Fibroblast of skin of left quadriceps (primary cell): ENCODE data around the gene GATAD2A.
A peak's percentile ranks its signal among the peaks of the same experiment; 100 is the strongest.
"Not testable (repeated sequence)": the region's sequence is repeated elsewhere in the genome, so short reads cannot be mapped to it uniquely, and the experiment has no call there.

Experiments
- DNase-seq, 2 experiments: peaks; one replicate each; pipeline ENCODE4 v3.0.0-alpha.2; 2013; ENCODE audit warnings: low read depth in 2 of 2

GATAD2A gene, protein sequence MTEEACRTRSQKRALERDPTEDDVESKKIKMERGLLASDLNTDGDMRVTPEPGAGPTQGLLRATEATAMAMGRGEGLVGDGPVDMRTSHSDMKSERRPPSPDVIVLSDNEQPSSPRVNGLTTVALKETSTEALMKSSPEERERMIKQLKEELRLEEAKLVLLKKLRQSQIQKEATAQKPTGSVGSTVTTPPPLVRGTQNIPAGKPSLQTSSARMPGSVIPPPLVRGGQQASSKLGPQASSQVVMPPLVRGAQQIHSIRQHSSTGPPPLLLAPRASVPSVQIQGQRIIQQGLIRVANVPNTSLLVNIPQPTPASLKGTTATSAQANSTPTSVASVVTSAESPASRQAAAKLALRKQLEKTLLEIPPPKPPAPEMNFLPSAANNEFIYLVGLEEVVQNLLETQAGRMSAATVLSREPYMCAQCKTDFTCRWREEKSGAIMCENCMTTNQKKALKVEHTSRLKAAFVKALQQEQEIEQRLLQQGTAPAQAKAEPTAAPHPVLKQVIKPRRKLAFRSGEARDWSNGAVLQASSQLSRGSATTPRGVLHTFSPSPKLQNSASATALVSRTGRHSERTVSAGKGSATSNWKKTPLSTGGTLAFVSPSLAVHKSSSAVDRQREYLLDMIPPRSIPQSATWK

DNA sequence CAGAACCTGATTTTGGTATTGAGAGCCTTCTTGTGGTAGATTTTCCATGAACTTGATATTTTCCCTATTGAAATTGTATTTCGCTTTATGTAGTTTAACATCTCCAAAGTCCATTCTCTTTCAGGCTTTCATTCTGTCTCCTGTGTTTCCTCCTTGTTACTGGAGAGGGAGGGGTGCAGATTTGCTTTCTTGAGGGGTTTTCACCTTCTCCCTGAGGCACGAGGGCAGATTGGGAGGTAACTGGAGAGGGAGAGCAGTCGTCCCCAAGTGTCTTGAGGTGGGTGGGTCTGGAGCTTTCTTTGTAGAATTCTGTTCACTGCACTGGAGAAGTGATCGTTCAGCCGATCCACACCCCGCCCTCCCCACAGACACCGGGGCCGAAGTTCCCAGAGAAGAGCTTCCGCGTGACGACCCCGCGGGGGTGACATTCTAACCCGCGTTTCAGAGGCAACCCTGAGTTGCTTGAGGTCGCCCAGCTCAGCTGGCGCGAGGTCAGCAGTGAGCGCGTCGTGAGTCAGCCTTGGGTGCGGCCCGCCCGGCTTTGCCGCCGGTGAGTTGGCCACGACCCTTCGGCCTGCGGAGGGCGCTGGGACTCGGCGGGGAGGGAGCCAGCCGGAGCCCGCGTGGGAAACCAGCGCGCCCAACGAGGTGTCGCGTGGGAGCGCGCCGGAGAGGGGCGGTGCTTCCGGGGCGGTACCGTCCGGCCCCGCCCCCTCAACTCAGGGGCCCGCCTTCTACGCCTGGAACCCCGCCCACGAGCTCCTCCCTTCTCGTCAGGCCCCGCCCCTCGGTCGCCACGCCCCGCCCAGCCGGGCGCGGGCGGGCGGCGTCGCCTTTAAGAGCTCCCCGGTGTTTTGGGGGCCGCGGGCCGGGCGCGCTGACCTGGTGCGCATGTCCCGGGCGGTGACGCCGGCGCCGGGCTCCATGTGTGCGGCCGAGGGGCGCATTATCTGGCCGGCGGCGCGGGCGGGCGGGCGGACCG, at the start of gene GATAD2A:
GATAD2A (plus strand) TSS at position 797 of the 982 bp plus-strand sequence. CDS start 59,671 bp downstream, outside the sequence.
- peak; percentile 87 to 88 for DNase-seq

DNA sequence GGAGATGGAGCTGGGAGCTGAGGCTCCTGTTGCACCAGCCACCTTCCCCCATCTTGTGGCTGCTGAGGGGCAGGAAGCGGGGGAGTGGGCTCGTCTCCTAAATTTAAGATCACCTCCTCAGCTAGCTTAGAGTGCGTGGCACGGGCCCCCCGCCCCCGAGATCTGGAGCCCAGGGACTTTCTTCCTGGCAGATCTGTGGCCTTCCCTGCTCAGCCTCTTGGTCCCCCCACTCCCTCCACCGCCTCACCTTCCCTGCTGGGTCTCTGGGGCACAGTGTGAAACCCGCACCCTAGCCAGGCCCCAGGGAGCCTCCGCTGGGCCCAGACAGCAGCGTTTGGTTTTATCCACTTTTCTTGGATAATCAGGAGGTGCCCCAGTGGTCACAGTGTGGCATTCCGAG, 49.0 kb upstream of the GATAD2A start:
- no peak for DNase-seq

DNA sequence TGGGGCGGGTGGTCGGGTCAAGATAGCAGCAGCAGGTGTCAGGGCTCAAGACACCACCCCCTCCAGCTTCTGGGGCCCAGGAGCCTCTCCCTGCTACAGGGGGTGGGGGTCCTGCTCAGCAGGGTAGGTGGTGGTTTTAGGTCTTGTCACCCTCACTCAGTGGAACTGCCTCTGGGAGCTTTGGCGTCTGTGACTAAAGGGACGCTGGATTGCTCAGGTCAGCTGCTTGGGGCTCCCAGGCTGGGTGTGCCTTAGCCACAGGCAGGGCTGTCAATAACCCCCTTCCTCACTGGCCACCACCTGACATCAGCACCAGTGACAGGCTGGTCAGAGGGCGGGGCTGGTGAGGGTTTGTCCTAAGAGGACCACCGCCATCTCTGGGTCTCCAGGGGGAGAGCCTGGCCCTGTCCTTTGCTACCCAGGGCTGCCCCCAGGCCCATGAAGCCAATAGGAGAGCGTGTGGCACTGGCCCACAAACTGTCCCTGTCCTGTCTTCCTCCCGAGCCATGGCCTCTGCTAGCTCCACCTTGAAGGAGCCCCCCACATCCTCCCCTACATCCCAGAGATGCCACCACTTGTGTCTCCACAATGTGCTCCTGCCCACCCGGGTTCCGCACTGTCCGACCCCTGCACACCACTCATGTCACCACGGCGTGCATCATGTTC, 48.4 kb upstream of the GATAD2A start:
- no peak for DNase-seq

DNA sequence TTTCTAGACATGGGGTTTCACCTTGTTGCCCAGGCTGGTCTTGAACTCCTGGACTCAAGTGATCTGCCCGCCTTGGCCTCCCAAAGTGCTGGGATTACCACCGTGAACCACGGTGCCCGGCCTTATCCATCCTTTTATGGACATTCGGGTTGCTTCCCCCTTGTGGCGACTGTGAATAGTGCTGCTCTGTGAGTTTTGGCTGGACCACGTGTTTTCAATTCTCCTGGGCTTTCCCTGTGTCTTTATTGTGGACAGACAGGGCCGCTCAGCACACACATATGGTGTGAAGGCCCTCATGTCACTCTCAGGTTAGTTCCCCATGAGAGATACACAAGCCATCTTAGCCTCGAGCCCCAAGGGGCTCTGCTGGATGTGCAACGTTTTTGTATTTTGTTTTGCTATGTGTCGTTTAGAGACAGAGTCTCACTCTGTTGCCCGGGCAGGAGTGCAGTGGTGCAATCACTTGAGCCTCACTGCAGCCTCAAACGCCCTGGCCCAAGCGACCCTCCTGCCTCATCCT, 44.3 kb upstream of the GATAD2A start:
- DNase-seq, result peak; percentile 66 to 74

DNA sequence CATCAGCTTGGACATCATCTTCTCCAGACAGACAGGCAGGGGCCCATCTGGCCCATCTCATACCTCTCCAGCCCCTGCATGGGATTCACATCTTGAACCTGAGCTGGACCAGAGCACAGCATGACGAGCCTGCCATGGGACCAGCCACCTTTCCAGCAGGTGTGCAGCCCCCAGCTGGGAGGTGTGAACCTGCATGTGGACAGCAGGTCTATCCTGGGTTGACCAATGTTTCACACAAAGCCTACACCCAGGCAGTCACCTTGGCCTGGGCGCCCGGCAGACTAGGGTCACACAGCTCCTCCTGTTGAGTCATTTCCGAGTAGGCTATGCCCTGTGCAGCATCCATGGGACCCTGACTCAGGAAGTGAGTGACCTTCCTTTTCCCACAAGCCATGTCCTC, 43.4 kb upstream of the GATAD2A start:
- DNase-seq, result no peak

DNA sequence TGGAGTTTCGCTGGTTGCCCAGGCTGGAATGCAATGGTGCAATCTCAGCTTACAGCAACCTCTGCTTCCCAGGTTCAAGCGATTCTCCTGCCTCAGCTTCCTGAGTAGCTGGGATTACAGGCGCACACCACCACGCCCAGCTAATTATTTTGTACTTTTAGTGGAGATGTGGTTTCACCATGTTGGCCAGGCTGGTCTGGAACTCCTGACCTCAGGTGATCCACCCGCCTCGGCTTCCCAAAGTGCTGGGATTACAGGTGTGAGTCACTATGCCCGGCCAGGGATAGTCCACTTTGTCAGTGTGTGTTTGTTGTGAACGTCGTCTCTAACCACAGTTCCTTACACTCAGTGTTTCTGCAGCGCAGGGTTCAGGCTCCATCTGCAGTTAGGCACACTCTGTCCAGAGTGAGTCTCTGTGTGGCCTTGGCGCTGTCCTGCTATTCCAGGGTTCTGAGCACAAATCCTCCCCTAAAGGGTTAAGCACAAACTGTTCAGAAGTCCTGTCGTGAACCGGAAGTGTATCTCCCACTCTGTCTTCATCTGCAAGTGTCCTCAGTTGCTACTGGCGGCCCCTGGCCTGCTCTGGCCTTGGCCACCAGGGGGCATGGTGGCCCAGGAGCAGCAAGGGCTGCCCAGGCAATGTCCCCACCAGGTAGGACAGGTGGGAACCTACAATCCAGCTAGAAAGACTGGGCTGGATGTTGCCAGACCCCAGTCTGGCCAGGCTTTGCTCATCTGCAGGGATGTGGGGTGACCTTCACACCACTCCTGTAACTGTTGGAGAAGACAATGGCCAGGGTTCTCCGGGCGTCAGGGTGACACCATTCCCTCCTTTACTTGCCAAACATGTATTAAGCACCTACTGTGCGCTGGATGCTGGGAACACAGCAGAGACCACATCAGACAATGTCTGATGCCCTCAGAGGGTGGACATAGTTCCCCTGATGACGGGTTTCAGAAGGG, 38.8 kb upstream of the GATAD2A start:
- peak; percentile 13 to 20 for DNase-seq

DNA sequence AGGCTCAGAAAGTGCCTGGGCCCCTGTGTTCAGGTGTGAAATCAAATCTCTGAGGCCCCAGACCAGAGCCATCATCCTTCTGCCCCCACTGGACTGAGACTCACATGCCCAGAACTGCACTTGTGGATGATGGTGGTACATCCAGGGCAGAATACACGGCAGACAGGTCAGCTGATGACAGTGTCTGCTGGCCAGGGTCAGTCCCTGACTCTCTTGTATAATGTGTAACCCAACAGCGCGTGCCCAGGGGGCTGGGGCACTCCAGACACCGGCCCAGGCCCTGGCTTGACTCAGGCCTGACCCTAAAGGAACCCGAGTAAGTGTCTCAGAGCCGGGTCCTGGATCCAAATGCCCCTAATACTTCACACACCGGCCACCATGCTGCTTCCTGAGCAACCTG, 37.4 kb upstream of the GATAD2A start:
- no peak for DNase-seq

DNA sequence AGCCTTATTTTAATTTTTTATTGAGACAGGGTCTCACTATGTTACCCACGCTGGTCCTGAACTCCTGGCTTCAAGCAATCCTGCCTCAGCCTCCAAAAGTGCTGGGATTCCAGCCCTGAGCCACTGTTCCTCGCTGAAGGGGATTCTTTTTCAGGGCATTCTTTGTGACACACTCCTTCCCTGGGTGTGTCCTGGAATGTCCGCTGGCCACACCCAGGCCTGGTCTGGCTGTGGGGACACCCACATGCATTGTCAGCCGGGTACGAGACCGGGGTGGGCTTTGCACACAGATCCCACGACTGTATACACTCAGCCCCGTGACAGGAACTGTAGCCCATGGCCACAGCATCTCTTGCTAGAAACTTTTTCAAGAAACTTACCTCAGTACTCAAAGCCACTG, 34.4 kb upstream of the GATAD2A start:
- no peak for DNase-seq

DNA sequence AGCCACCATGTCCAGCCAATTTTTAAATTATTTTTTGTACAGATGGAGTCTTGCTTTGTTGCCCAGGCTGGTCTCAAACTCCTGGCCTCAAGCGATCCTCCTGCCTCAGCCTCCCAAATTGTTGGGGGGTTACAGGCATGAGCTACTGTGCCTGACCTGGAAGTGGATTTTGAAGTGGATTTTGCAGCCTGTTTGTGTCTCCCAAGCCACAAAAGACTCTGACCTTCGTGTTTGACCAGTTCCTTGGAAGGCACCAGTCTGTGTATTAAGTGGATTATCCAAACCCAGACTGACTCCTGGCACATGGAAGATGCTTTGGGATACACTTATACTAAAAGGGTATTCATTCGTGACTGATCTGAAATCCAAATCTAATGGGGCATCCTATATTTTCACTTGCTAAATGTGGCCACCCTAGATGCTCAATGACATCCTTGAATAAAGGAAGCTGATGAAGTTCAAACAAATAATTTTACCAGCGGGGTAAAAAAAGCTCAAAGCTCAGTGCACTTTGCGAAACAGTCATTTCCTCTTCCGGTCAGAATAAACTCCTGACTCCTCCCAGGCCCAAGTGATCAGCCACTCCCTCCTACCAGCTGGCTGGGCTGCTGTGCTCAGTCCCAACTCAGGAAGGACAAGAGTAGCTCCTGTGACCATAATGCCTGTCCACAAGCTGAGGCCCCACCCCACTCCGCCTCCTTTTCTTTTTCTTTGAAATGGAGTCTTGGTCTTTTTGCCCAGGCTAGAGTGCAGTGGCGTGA, 32.6 kb upstream of the GATAD2A start:
- no peak for DNase-seq

DNA sequence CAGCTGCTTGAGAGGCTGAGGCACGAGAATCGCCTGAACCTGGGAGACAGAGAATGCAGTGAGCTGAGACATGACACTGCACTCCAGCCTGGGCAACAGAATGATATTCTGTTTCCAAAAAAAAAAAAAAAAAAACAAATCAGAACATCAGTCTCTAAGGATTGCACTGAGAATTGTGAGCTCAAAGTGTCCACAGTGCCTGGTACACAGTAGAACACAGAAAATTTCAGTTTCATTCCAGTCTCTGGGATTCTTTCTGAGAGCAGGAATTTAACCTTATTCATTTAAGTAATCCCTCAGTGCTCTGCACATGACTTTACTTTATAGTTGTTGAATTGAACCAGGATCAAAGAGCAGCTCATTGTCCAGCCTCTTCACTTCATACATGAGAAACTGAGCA, 25.9 kb upstream of the GATAD2A start:
- no peak for DNase-seq

DNA sequence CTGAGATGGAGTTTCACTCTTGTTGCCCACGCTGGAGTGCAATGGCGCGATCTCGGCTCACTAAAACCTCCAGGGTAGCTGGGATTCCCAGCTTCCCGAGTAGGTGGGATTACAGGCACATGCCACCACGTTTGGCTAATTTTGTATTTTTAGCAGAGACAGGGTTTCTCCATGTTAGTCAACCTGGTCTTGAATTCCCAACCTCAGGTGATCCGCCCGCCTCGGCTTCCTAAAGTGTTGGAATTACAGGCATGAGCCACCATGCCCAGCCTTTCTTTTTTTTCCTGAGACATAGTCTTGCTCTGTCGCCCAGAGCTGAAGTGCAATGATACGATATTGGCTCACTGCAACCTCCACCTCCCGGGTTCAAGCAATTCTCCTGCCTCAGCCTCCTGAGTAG, 25.2 kb upstream of the GATAD2A start:
- DNase-seq, result not testable (repeated sequence)

DNA sequence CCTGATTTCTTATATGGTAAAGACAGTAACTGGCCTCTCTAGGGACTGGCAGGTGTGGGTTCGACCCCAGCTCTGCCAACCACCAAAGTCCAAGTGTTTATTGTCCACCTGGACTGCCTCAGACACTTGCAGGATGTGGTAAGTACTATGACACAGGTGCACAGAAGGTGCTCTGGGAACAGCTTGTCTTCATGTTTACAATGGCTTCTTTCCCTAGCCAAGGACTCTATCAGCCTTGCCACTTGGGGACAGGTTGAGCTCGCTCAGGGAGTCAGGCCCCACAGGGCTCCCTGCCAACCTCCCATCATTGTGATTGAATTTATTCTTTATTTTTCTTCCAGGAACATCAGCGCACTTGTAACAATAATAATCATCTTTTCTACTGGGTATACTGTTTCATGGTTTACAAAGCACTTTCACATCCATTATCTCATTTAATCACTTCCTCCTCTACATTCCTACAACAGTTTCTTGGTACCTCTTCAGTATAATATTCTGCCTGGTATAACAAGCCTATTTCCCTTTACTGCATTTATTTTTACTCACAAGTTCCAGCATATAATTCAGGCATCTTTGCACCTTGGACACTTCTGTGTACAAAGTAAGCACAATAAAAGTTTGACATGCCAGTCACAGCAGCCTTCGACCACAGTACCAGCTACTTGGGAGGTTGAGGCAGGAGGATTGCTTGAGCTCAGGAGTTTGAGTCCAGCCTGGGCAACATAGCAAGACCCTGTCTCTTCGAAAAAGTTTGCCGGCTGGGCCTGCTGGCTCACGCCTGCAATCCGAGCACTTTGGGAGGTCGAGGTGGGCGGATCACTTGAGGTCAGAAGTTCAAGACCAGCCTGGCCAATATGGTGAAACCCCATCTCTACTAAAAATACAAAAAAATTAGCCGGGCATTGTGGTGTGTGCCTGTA, 24.2 kb upstream of the GATAD2A start:
- no peak for DNase-seq

DNA sequence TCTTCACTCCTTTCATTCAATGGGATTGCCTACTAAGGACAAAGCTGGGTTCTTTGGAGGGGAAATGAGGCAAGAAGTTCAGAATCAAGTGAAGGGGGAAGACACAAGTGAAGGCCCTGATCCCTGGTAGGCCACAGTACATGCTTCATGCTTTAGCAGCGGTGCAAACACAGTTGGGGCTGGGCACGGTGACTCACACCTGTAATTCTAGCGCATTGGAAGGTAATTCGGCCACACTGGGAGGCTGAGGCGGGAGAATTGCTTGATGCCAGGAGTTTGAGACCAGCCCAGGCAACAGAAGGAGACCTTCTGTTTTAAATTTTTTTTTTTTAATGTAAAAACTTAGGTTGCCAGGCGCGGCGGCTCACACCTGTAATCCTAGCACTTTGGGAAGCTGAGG, 23.4 kb upstream of the GATAD2A start:
- DNase-seq, result no peak

DNA sequence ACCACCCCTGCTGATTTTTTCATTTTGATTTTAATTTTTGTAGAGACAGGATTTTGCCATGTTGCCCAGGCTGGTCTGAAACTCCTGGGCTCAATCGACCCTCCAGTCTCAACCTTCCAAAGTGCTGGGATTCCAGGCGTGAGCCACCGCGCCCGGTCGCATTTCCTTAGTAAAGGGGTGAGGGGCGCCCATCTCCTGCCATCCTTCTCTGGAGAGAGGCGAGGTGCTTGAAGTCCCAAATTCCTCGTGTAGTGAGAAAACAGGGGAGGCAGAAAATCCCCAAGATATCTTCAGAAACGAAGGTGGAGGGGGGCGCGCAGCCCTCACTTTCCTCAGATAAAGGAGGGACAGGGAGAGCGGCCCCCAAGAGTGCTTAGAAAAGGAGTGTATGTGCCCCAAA, 21.0 kb upstream of the GATAD2A start:
- DNase-seq, result no peak

DNA sequence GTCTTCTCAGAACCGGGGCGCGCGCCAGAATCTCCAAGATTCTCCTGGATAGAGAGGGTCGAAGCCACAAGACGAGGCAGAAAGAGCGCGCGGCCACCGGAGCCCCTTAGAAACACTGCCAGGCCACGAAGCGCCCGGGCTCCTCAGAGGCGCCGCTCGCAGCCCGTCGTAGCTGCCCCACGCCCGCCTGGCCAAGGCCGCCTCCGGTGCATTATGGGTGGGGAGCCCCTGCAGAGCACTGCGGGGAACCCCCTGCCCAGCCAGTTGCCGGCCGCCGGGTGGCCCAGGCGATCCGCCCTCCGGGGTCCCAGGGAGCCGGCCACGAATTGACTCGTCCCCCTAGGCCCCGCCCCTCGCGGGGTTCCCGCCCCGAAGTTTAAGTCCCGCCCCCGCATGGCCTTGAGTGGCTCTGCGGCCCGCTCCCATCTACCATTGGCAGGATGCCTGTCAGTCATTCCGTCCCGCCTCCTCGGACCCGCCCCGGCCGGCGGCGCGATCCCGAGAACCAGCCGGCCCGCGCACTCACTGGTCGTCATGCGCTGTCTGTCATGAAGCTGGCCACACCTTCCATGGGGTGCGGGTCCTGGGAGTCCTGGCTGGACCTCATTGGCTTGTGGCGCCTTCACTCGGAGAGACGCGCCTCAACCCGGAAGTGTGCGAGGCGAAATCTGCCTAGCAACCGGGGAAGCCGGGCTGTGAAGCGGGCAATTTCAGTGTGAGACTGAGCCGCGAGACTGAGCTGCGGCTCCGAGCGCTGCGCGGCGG, 20.2 kb upstream of the GATAD2A start:
- DNase-seq, result peak; percentile 100

DNA sequence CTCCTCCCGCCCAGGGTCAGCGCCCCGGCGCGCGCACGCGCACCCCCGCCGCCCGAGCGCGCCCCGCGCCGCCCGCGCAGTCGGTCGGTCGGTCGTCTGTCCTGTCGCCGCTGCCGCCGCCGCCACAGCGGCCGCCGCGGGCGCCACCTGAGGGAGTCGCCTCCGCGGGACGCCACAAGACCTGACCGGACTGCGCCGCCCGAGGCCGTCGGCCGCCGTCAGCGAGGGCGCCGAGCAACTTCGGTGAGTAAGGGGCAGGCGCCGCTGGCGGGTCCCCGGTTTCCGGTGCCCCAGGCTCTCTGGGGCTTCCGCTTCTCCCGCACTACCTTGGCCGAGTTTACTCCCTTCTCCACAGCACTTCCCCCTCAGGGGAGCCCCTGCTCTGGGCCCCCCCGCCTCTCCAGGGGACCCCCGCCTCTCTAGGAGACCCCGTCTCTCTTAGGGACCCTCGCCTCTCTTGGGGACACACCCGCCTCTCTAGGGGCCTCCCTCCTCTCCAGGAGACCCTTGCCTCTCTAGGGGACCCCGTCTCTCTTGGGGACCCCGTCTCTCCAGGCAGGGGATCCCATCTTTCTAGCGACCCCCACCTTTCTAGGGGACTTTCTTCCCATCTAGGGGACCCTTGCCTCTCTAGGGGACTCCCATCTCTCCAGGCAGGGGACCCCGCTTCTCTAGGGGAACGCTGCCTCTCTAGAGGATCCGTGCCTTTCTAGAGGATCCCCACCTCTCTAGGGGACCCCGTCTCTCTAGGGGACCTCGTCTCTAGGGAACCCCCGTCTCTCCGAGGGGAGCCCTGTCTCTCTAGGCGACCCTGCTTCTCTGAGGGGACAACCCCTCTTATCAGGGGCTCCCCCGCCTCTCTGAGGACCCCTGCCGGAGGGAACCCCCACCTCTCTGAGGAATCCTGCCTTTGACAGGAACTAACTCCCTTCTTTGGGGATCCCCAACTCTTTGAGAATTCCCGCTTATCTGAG, 19.3 kb upstream of the GATAD2A start:
- no peak for DNase-seq
